GM23338 (cell line): Measurements from ENCODE around the gene BANK1. TPM values are rescaled to one million over a fixed set of nuclear protein-coding genes. Genes with fewer than 3 reads are reported as not detected.
A peak's percentile ranks its signal among the peaks of the same experiment; 100 is the strongest.

Experiments used
- ATAC-seq: fragments of 200-7000 bp; cut with Tn5 transposase; 3 replicates; pipeline ENCODE4 v1.9.1; 2020
- DNase-seq: peaks from one replicate; pipeline ENCODE4 v3.0.0-alpha.2; 2015; ENCODE audit warnings: low spot score
- H2AFZ ChIP-seq: fragments of 200-600 bp; sonication (generic); 2 replicates; pipeline ENCODE4 v1.8.0; 2016; ENCODE audit warnings: antibody characterized with exemption, mild to moderate bottlenecking, moderate library complexity
- H3F3A ChIP-seq: fragments of 200-600 bp; sonication (generic); replicated peaks from 2 replicates; pipeline ENCODE4 v1.8.0; 2017; ENCODE audit warnings: antibody characterized with exemption, mixed run types, low read depth
- H3K27ac ChIP-seq: fragments of 200-600 bp; sonication (generic); 2 replicates; pipeline ENCODE4 v1.6.1; 2016; ENCODE audit warnings: low read depth
- H3K27me3 ChIP-seq: fragments of 200-600 bp; sonication (generic); 2 replicates; pipeline ENCODE4 v1.8.0; 2016; ENCODE audit warnings: mild to moderate bottlenecking, mixed run types, moderate library complexity; ENCODE audit not compliant: insufficient read depth
- H3K36me3 ChIP-seq: fragments of 200-600 bp; sonication (generic); 2 replicates; pipeline ENCODE4 v1.8.0; 2016; ENCODE audit warnings: mild to moderate bottlenecking; ENCODE audit not compliant: insufficient read depth
- H3K4me1 ChIP-seq: fragments of 200-600 bp; sonication (generic); 2 replicates; pipeline ENCODE4 v1.8.0; 2016; ENCODE audit warnings: mild to moderate bottlenecking, moderate library complexity; ENCODE audit not compliant: insufficient read depth
- H3K4me2 ChIP-seq: fragments of 200-600 bp; sonication (generic); 2 replicates; pipeline ENCODE4 v1.7.1; 2017; ENCODE audit warnings: mixed run types
- H3K4me3 ChIP-seq: fragments of 200-600 bp; sonication (generic); 2 replicates; pipeline ENCODE4 v1.6.1; 2016; ENCODE audit warnings: mixed run types
- H3K79me2 ChIP-seq: fragments of 200-600 bp; sonication (generic); replicated peaks from 2 replicates; pipeline ENCODE4 v1.8.0; 2017; ENCODE audit warnings: mild to moderate bottlenecking; ENCODE audit not compliant: insufficient read depth
- H3K9me2 ChIP-seq: fragments of 200-600 bp; sonication (generic); 2 replicates; pipeline ENCODE4 v1.8.0; 2017; ENCODE audit not compliant: insufficient read depth
- H4K20me1 ChIP-seq: fragments of 200-600 bp; sonication (generic); replicated peaks from 2 replicates; pipeline ENCODE4 v1.8.0; 2017; ENCODE audit warnings: mild to moderate bottlenecking; ENCODE audit not compliant: insufficient read depth
- H3K27ac Mint-ChIP-seq: 2 replicates; pipeline ENCODE4 v1.8.0; 2020; ENCODE audit warnings: inconsistent platforms, mild to moderate bottlenecking, moderate library complexity, mixed read lengths
- H3K27me3 Mint-ChIP-seq: 3 replicates; pipeline ENCODE4 v1.8.0; 2022; ENCODE audit warnings: low read depth, mild to moderate bottlenecking, moderate library complexity, mixed read lengths, inconsistent platforms; ENCODE audit not compliant: insufficient read depth, poor library complexity
- H3K36me3 Mint-ChIP-seq: 3 replicates; pipeline ENCODE4 v1.8.0; 2021; ENCODE audit warnings: low read depth, mild to moderate bottlenecking, inconsistent platforms, moderate library complexity, mixed read lengths
- H3K4me1 Mint-ChIP-seq: 3 replicates; pipeline ENCODE4 v1.8.0; 2020; ENCODE audit warnings: mild to moderate bottlenecking, inconsistent platforms, mixed read lengths
- H3K4me3 Mint-ChIP-seq: 3 replicates; pipeline ENCODE4 v1.8.0; 2021; ENCODE audit warnings: moderate library complexity, mild to moderate bottlenecking, inconsistent platforms, mixed read lengths
- H3K9me3 Mint-ChIP-seq: 3 replicates; pipeline ENCODE4 v1.8.0; 2020; ENCODE audit warnings: moderate library complexity, mild to moderate bottlenecking, inconsistent platforms, mixed read lengths
- CREB1 ChIP-seq: fragments of 250-450 bp; sonication (Bioruptor Pico); IDR thresholded peaks from 2 replicates; pipeline ENCODE4 v1.5.0; 2020; ENCODE audit warnings: low read depth, mild to moderate bottlenecking, moderate library complexity
- CTCF ChIP-seq, 2 experiments: fragments of 200-600 bp in 1 of 2; sonication (generic) in 1 of 2; conservative IDR thresholded peaks; 2 replicates each; pipeline versions ENCODE4 v1.5.1 to v1.6.1; 2016 to 2017; ENCODE audit warnings: antibody characterized with exemption in 2 of 2, low read depth in 2 of 2, mild to moderate bottlenecking in 2 of 2, moderate library complexity in 1 of 2
- ETS1 ChIP-seq: IDR thresholded peaks from 2 replicates; pipeline ENCODE4 v1.6.1; 2016; ENCODE audit warnings: antibody characterized with exemption
- EZH2 ChIP-seq: fragments of 200-600 bp; sonication (generic); IDR thresholded peaks from one replicate; pipeline ENCODE4 v1.8.0; 2017; ENCODE audit warnings: antibody characterized with exemption, mild to moderate bottlenecking, low read depth; ENCODE audit not compliant: unreplicated experiment
- EZH2phosphoT487 ChIP-seq: fragments of 200-600 bp; sonication (generic); IDR thresholded peaks from one replicate; pipeline ENCODE4 v1.8.1; 2018; ENCODE audit warnings: antibody characterized with exemption; ENCODE audit not compliant: unreplicated experiment
- JUNB ChIP-seq: IDR thresholded peaks from one replicate; pipeline ENCODE4 v1.6.1; 2016; ENCODE audit warnings: antibody characterized with exemption; ENCODE audit not compliant: unreplicated experiment
- NANOG ChIP-seq: IDR thresholded peaks from 2 replicates; pipeline ENCODE4 v1.6.1; 2016; ENCODE audit warnings: antibody characterized with exemption, borderline replicate concordance
- POLR2AphosphoS5 ChIP-seq: IDR thresholded peaks from 2 replicates; pipeline ENCODE4 v1.6.1; 2016; ENCODE audit warnings: antibody characterized with exemption, low read depth
- REST ChIP-seq: IDR thresholded peaks from one replicate; pipeline ENCODE4 v1.6.1; 2018; ENCODE audit warnings: antibody characterized with exemption; ENCODE audit not compliant: unreplicated experiment
- STAT1 ChIP-seq: IDR thresholded peaks from one replicate; pipeline ENCODE4 v1.6.1; 2016; ENCODE audit warnings: antibody characterized with exemption; ENCODE audit not compliant: unreplicated experiment
- ZNF114 ChIP-seq: fragments of 250-450 bp; sonication (Bioruptor Pico); IDR thresholded peaks from 2 replicates; pipeline ENCODE4 v1.5.0; 2020; ENCODE audit warnings: mild to moderate bottlenecking, moderate library complexity
- polyA plus RNA-seq: library from polyadenylated mRNA; unstranded; fragments of >200 nt; fragmentation: Nextera tagmentation; extraction: Ambion mirVana; gene quantifications from 2 replicates; pipeline ENCODE4 v1.2.1, GENCODE V29; 2016
- total RNA-seq: library from RNA; depleted of rRNA; stranded (reverse); fragments of >200 nt; shearing (Covaris generic); gene quantifications from 2 replicates; pipeline ENCODE4 v1.2.3, GENCODE V29; 2014

The BANK1 gene
- total and polyA plus RNA-seq, 2 experiments from 2014 or later, result 0.86 to 0.87 TPM

- Histone ChIP-seq H3K27me3 (no peaks in the 10 kb centered on the region), H3K4me3 (no peak overlapping the region), H3K36me3 (no peaks in the 10 kb centered on the region), H3K9me2 (no peaks in the 10 kb centered on the region), H4K20me1 (no peaks in the 10 kb centered on the region), H3F3A (no peaks in the 10 kb centered on the region), H3K27ac (peak overlapping the region; percentile 72; the same call in 1 of the 2 replicates), H3K4me1 (peaks cover 18% of the 10 kb centered on the region; the same call in 1 of the 2 replicates), H3K4me2 (no peak overlapping the region), H3K79me2 (no peaks in the 10 kb centered on the region), H2AFZ (no peak overlapping the region)
- peaks cover 41% of the 10 kb centered on the region for H3K4me1 Mint-ChIP-seq
- no peaks in the 10 kb centered on the region for H3K27me3 Mint-ChIP-seq
- peaks cover 3% of the 10 kb centered on the region; the same call in 1 of the 3 replicates for H3K36me3 Mint-ChIP-seq
- no peak overlapping the region for H3K4me3 Mint-ChIP-seq
- H3K9me3 Mint-ChIP-seq, result no peaks in the 10 kb centered on the region
- no peak for ATAC-seq
- no peak for DNase-seq
- no peak for TF ChIP-seq CREB1
- peak overlapping the region; percentile 96 for H3K27ac Mint-ChIP-seq
Measured at GRCh38 chr4:101954975-101955678, 164.6 kb downstream of the BANK1 start.

GRCh38 chr4:101956068-101956825 lies 165.7 kb downstream of the BANK1 start:
- H3F3A ChIP-seq, result no peaks in the 10 kb centered on the region
- H4K20me1 ChIP-seq, result no peaks in the 10 kb centered on the region
- DNase-seq (no peak), ATAC-seq (no peak)
- no peak overlapping the region for H3K4me3 ChIP-seq
- H2AFZ ChIP-seq, result no peak overlapping the region
- H3K27me3 ChIP-seq, result no peaks in the 10 kb centered on the region
- H3K9me2 ChIP-seq, result no peaks in the 10 kb centered on the region
- no peaks in the 10 kb centered on the region for H3K36me3 ChIP-seq
- Mint-ChIP-seq H3K4me3 (no peak overlapping the region), H3K27ac (no peak overlapping the region), H3K27me3 (no peaks in the 10 kb centered on the region), H3K4me1 (peaks cover 33% of the 10 kb centered on the region), H3K36me3 (peaks cover 3% of the 10 kb centered on the region; the same call in 1 of the 3 replicates), H3K9me3 (no peaks in the 10 kb centered on the region)
- H3K4me2 ChIP-seq, result no peak overlapping the region
- no peaks in the 10 kb centered on the region for H3K79me2 ChIP-seq
- H3K4me1 ChIP-seq, result peaks cover 13% of the 10 kb centered on the region; the same call in 1 of the 2 replicates
- H3K27ac ChIP-seq, result no peak overlapping the region
- TF ChIP-seq ETS1 (no peak), POLR2AphosphoS5 (no peak), CTCF (conservative IDR thresholded peaks at IDR 0.05; ENCODE audit: low read depth in 2 of 2) (no peak), NANOG (no peak), JUNB (no peak), EZH2 (no peak), EZH2phosphoT487 (no peak), REST (no peak), STAT1 (no peak), ZNF114 (CRISPR knock-in tag) (no peak)
